Neural progenitor cell (in vitro differentiated cells): ENCODE measurements around the gene RAB3IL1.

Source experiments
- EZH2 ChIP-seq: fragments of 200-600 bp; sonication (generic); IDR thresholded peaks from 2 replicates; pipeline ENCODE4 v1.6.1; 2017; ENCODE audit warnings: antibody characterized with exemption, mild to moderate bottlenecking, moderate library complexity
- TF ChIP-seq, protein P1 (sequence below): fragments of 200-600 bp; sonication (generic); IDR thresholded peaks from 2 replicates; pipeline ENCODE4 v1.5.1; 2017; ENCODE audit warnings: antibody characterized with exemption, mild to moderate bottlenecking

GRCh38 chr11:61872935-61873565 lies 44.3 kb downstream of the RAB3IL1 start:
- TF ChIP-seq, protein P1, sequence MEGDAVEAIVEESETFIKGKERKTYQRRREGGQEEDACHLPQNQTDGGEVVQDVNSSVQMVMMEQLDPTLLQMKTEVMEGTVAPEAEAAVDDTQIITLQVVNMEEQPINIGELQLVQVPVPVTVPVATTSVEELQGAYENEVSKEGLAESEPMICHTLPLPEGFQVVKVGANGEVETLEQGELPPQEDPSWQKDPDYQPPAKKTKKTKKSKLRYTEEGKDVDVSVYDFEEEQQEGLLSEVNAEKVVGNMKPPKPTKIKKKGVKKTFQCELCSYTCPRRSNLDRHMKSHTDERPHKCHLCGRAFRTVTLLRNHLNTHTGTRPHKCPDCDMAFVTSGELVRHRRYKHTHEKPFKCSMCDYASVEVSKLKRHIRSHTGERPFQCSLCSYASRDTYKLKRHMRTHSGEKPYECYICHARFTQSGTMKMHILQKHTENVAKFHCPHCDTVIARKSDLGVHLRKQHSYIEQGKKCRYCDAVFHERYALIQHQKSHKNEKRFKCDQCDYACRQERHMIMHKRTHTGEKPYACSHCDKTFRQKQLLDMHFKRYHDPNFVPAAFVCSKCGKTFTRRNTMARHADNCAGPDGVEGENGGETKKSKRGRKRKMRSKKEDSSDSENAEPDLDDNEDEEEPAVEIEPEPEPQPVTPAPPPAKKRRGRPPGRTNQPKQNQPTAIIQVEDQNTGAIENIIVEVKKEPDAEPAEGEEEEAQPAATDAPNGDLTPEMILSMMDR: no peak
- TF ChIP-seq EZH2: no peak
